Measurements from ENCODE around the gene NTM. TPM values are rescaled to one million over a fixed set of nuclear protein-coding genes. Genes with fewer than 3 reads are reported as not detected.

The NTM gene
- total RNA-seq, 1 experiment from 2014 or later = not detected

GRCh38 chr11:131662317-131662972 lies 292.0 kb downstream of the NTM start:
- DNase-seq (ENCODE audit: low read depth, low spot score) (no peak), ATAC-seq (no peak)
- ChIA-PET POLR2A (no interaction called here), RAD21 (ENCODE audit: low non-redundant PET in 1 of 2, low total read pairs in 2 of 2, uncharacterized antibody in 2 of 2, unreplicated experiment in 2 of 2) (no interaction called here), CTCF (no interaction called here)
- no peaks in the 10 kb centered on the region for H3K9me2 ChIP-seq (ENCODE audit: insufficient read depth)
- no peak overlapping the region for H3K4me3 ChIP-seq (replicated peaks in 1 of 2; ENCODE audit: low read depth in 1 of 2, low read length in 2 of 2)
- H3K27me3 ChIP-seq (ENCODE audit: insufficient read depth, low read length) = no peaks in the 10 kb centered on the region
- no TSS peak for BruUV-seq (replicated peaks)
- no peak overlapping the region for H2AFZ ChIP-seq (ENCODE audit: low read depth, low read length, poor library complexity, severe bottlenecking)
- no peaks in the 10 kb centered on the region for H3K36me3 ChIP-seq (ENCODE audit: control insufficient read depth in 1 of 2, insufficient read depth in 2 of 2, low read length in 2 of 2)
- H4K20me1 ChIP-seq (ENCODE audit: insufficient read depth) = no peaks in the 10 kb centered on the region
- H3K9ac ChIP-seq (ENCODE audit: low read length) = no peak overlapping the region
- H3K9me3 ChIP-seq (ENCODE audit: control insufficient read depth in 1 of 2, insufficient read depth in 1 of 2, low read depth in 1 of 2, low read length in 2 of 2) = no peaks in the 10 kb centered on the region; a peak in 1 of 4 replicates
- no peaks in the 10 kb centered on the region for H3K79me2 ChIP-seq (ENCODE audit: insufficient read depth, low read length)
- no peak overlapping the region for H3K4me2 ChIP-seq (ENCODE audit: low read length)
- no peak overlapping the region for H3K27ac ChIP-seq (ENCODE audit: low read depth, low read length)
- no peaks in the 10 kb centered on the region for H3K4me1 ChIP-seq (ENCODE audit: control insufficient read depth in 1 of 2, insufficient read depth in 2 of 2, low read length in 2 of 2)
- no peak for TF ChIP-seq EZH2 (IDR thresholded peaks at IDR 0.05)
- TF ChIP-seq POLR2A (IDR thresholded peaks at IDR 0.05; ENCODE audit: borderline replicate concordance, extremely low read depth, insufficient read depth, insufficient read length) = no peak
- no peak for TF ChIP-seq REST (IDR thresholded peaks at IDR 0.05; ENCODE audit: low read depth)
- TF ChIP-seq RAD21 (IDR thresholded peaks at IDR 0.05; ENCODE audit: low read depth) = no peak
- TF ChIP-seq EGR1 (IDR thresholded peaks at IDR 0.05; ENCODE audit: low read depth) = no peak
- TF ChIP-seq TCF7L2 (IDR thresholded peaks at IDR 0.05; ENCODE audit: borderline replicate concordance, extremely low read depth, insufficient read depth, insufficient read length) = no peak
- intact Hi-C loops (cut with micrococcal nuclease) = no loop called here

Data from HCT116 (cell line).